NCI-H2081 treated with DMSO at 0.1 percent for 48 hours (cell line): ENCODE results near the gene GDF15.
A peak's percentile ranks its signal among the peaks of the same experiment; 100 is the strongest.
"Not testable (repeated sequence)": the region's sequence is repeated elsewhere in the genome, so short reads cannot be mapped to it uniquely, and the experiment has no call there.

Source experiments
- DNase-seq: peaks from one replicate; lab custom pipeline; 2025; lab: John Stamatoyannopoulos, UW

The GDF15 gene

DNA sequence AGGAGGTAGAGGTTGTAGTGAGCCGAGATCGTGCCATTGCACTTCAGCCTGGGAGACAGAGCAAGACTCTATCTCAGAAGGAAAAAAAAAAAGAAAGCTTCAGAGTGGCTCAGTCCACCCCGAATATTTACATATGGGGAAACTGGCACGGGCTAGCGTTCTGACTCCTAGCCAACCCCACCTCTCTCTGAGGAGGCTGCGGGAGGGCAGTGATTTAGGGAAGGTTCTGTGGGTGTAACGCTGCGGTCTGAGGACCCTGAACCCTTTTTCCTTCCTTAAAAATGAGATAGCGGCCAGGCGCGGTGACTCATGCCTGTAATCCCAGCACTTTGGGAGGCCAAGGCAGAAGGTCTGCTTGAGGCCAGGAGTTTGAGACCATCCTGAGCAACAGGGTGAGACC lies 6.5 kb downstream of the GDF15 start:
- DNase-seq, result no peak

DNA sequence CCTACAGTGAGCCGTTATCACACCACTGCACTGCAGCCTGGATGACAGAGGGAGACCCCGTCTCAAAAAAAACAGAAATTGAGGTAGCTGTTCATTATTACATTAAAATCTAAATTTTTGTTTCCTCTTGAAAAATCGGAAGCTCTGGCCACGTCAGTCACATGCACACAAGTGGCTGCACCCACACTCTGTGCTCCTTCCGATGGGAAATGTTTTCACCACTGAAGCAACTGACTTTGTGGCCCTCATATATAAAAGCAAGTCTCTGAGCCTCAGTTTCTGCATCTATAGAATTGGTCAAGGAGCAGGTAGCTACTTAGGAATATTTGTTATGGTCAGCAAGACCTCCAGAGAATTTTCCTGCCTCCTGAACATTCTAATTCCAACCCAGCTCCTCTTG lies 7.0 kb downstream of the GDF15 start:
- DNase-seq, result no peak

DNA sequence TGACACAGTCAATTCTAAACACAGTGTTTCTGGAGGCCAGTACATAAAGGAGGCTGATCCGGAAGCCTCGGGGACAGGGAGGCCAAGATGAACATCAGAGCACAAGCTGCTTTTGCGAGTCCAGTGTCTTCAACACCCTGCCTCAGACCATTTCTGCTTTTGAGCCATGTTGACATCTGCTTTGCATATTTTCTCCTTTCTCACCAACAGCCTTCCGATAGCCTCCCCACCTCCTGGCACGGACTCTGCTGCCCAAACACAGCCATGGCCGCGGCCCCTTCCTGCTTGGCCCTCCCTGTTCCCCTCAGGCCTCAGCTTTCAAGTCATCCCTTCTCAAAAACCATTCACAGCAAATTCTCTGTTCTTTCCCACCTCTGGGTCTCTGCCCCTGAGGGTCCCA lies 7.9 kb downstream of the GDF15 start:
- no peak for DNase-seq

DNA sequence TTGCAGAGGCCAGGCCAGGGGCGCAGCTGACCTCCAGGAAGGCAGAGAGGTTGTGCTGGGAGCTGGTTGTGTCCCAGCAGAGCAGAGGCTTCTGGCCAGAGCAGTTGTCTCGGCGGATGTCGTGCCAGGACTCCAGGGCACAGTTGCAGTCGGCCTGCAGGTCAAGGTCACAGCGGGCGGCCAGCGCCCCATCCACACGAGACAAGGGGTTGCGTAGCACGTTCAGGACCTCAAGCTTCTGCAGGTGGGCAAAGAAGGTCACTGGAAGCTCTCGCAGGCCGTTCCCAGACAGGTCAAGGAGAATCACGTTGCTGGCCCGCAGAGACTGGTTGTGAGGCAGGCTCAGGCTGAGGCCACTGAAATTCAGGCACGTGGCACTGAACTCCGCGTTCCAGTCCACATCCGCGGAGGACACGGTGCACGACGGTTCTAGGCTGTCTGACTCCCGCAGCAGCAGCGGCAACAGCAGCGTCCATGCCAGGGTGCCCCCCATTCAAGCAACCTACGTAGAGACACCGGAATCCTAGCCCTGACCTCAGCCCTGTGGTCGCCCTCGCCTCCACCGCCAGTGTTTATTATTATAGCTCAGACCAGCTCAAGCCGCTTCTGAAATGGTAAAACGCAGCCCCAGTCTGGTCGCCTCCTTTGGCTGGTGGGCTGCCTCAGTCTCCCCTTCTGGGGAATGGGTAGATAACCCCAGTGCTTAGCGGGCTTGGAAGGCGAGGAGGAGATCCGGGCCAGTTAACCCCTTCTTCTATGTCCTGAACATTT lies 10.7 kb downstream of the GDF15 start:
- DNase-seq, result no peak

DNA sequence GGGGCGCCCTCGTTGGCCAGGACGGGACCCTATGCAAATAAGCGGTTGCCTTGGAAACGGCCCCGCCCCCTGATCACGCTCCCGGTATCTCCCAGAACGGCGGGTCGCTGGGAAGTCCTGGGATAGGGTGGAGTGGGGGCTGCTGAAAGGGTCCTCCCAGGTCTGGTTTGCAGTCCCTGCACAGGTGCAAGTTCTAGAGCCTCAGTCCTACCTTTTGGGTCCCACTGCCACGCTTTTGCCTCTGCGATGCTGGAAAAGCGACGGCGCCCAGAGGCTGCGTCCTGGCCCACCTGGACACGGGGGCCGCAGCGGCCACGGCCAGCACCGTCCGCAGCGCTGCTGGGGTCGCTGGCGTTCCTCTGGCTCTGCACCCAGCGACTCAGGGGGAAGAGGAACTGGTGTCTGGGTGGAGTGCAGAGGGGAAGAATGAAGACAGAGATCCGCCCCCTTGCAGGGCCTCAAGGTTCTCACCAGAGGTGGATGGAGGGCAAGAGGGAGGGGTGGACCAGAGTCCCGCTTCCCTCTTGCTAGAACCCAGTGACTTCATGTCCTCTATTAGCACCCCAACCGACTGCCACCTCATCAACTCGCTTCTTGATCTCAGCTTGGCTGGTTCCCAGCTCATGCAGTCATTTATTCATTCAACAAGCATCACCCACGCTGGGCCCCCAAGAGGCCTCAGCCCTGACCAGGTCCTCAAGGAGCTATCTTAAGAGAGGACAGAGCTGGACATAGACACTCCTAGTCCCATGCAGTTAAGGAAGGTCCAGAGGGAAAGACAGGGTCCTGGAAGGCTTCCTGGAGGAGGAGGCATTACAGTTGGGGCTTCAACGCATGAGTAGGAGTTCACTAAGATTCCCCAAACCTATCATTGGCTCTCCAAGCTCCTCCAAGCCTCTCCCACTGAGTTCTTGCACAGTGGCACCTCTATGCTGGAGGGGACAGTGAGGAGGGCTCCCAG lies 11.6 kb downstream of the GDF15 start, which contains the start of gene LRRC25:
Gene LRRC25, minus strand, starts transcription at position 381 of the 961 bp plus-strand sequence. CDS start 659 bp downstream, outside the sequence.
- DNase-seq, result no peak

DNA sequence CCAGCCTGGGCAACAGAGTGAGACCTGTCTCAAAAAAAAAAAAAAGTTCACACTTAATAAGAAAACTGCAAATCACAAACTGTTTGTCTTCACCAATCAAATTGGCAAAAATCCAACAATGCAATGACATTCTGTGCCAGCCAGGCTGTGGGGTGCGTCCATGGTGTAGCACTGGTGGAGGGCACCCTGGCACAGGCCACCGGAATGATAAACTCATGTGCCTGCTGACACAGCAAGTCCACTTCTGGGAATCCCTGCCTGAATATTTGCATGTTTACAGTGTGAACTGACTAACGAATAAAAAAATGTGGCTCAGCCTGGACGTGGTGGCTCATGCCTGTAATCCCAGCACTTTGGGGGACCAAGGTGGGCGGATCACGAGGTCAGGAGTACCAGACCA lies 13.1 kb downstream of the GDF15 start:
- DNase-seq, result no peak

DNA sequence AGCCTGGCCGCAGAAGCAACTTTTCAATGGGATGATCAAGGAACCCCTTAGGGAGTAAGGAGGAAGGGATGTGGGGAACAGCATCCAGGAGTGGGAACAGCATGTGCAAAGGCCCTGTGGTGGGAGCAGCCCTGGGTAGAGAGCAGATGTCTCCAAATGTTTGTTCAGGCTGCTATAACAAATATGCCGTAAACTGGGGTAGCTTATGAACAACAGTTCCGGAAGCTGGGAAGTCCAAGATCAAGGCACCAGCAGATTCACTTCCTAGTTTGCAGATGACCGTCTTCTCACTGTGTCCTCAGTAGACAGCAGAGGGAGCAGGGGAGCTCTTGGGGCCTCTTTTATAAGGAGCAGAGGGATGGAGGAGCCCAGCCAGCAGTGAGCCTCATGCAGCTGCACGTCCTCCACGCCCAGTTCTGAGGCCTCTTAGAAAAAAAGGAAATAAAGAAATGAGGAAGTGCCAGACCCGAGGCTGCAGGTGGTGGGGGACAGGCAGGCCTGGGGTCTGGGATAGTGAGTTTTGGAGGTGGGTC lies 15.7 kb downstream of the GDF15 start:
- no peak for DNase-seq

DNA sequence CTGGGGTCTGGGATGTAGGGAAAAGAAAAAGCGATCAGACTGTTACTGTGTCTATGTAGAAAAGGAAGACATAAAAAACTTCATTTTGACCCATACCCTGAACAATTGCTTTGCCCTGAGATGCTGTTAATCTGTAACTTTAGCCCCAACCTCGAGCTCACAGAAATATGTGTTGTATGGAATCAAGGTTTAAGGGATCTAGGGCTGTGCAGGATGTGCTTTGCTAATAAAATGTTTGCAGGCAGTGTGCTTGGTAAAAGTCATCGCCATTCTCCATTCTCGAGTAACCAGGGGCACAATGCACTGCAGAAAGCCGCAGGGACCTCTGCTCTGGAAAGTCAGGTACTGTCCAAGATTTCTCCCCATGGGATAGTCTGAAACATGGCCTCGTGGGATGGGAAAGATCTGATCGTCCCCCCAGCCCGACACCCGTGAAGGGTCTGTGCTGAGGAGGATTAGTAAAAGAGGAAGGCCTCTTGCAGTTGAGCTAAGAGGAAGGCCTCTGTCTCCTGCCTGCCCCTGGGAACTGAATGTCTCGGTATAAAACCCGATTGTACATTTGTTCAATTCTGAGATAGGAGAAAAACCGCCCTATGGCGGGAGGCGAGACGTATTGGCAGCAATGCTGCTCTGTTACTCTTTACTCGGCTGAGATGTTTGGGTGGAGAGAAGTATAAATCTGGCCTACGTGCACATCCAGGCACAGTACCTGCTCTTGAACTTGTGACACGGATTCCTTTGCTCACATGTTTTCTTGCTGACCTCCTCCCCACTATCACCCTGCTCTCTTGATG lies 16.7 kb downstream of the GDF15 start:
- not testable (repeated sequence) for DNase-seq

DNA sequence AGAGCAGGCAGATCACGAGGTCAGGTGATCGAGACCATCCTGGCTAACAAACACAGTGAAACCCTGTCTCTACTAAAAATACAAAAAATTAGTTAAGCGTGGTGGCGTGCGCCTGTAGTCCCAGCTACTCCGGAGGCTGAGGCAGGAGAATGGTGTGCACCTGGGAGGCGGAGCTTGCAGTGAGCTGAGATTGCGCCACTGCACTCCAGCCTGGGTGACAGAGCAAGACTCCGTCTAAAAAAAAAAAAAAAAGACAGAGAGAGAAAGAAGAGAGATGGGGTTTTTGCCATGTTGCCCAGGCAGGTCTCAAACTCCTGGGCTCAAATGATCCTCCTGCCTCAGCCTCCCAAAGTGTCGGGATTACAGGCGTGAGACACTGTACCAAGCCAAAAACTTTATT lies 19.8 kb downstream of the GDF15 start:
- not testable (repeated sequence) for DNase-seq

DNA sequence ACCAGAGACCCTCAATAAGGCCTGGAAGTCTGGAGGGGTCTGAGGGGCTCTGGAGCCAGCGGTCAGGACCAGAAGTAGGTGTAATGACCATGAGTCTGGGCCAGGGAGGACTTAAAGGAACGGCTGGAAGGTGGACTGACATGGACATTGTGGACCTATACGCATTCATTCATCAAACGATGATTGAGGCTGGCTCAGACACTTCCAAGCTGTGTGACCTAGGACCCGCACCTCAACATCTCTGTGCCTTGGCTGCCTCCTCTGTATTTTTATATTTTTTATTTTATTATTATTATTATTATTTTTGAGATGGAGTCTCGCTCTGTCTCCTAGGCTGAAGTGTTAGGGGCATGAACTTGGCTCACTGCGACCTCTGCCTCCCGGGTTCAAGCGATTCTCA lies 20.8 kb downstream of the GDF15 start:
- no peak for DNase-seq

DNA sequence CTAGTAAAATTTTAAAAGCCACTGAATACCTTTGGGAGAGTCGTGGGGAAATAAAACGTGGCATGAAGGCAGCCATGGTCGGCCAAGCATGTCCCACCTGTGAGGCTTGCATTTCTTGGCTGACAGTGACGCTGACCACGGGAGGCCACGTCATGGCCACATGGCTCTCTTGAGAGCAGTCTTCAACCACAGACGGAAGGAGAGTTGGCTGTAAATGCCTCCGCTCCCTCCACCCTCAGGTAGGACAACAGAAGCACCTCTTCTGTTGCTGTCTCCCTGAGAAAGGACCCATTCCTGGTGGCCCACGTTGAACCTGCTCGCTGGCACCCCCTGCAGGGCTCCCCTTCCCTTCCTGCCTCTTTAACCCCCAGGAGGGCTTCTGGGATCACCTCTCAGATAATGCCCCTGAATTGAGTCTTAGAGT lies 22.1 kb downstream of the GDF15 start:
- no peak for DNase-seq

DNA sequence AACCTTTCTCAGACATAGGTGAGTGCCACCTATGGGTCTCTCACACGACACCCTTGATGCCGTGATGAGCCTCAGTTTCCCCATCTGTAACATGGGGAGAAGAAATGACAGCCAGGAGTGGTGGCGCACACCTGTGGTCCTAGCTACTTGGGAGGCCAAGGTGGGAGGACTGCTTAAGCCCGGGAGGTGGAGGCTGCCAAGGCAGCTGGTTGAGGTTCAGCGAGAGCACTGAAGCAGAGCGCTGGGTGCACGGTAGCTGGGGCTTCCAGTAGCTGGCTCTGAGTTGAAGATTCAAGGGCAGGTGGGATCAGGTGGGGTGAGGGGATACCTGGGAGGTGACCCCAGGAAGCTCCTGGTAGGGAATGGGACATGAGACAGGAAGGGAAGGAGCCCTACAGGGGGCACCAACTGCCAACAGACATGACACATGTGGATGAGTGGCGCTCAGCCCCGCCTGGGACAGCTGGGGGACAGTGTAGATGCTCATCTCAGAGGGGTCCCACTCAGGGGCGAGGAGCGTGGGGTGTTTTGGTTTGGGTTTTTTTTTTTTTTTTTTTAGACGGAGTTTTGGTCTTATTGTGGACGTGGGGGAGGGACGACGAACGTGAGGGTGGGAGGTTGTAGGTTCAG lies 26.8 kb downstream of the GDF15 start:
- DNase-seq, result no peak

DNA sequence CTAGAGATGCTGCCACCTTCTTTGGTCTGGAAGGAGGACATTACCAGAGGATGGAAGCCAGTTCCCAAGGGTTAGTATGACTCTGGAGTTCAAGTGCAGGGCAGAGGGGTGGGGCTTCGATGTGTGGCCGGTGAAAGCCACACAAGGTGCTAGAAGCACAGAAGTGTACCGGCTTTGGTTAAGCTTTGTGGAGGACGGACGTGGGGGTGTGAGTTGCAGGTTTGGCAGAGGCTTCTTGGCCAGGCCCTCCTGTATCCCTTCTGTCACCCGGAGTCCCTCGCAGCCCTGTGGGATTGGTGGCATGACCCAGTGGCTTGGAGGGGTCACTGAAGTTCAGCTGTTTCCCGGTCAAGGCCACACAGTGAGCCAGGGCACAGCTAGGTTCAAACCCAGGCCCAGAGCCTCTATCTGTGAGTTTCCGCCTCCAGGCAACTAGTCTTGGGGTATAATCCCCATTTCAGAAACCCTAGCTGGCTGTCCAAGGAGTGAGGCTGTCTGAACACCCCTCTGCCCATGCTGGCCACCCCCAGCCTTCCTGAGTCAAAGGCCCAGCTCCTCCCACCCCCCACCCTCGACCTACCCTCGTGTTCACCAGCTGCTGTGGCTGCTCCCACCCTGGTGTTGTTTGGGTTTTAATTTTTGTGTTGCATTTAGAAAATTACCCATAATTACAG lies 28.7 kb downstream of the GDF15 start:
- no peak for DNase-seq

DNA sequence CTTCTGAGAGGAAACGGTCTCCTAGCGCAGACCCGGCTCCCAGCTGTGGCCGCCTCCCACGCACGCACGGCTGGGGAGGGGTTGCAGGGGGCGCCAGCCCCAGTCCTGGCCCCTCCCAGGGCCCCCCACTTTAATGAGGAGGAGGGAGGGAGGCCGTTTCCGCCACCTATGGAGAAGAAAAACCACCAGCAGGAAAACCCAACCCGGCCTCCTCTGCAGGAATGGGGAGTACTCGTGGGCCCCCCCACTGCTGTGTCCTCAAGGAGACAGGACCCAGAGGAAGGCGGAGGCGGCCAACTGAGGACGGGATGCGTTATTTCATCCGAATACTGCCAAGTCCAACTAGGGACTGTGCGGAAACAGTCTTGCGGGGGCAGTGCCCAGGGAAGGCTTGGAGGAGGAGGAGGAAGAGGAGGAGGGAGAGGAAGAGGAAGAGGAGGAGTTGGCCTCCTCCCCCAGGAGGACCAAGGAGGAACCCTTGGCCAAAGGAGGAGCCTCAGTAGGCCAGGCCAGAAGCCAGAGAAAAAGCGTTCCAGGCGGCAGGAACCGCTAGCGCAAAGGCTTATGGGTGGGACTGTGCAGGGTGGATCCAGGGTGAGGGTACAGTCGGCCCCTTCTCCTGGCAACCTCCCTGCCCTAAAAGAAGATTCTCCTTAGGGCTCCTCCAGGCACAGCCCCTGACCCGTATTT lies 29.4 kb downstream of the GDF15 start:
- DNase-seq, result peak; percentile 40

DNA sequence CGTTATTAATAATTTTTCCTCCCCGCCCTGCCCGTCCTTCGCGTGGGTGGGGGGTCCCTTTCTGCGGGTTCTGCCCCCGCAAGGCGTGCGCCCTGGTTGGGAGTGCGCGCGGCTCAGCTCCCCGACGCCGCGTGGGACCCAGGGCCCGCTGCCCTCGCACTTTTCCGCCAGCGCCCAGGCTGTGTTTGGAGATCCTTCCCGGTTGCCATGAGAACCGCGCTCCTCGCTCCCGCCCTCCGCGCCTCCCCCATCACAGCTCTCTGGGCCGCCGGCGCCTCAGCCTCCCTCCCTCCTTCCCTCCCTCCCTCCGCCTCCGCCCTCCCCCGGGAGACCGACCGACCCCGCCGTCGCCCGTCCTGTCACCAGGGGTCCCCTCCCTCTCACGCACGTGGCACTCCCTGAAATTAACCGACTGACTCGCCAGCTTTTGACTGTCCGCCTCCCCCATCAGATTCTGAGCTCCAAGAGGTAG lies 30.9 kb downstream of the GDF15 start:
- peak; percentile 35 for DNase-seq

DNA sequence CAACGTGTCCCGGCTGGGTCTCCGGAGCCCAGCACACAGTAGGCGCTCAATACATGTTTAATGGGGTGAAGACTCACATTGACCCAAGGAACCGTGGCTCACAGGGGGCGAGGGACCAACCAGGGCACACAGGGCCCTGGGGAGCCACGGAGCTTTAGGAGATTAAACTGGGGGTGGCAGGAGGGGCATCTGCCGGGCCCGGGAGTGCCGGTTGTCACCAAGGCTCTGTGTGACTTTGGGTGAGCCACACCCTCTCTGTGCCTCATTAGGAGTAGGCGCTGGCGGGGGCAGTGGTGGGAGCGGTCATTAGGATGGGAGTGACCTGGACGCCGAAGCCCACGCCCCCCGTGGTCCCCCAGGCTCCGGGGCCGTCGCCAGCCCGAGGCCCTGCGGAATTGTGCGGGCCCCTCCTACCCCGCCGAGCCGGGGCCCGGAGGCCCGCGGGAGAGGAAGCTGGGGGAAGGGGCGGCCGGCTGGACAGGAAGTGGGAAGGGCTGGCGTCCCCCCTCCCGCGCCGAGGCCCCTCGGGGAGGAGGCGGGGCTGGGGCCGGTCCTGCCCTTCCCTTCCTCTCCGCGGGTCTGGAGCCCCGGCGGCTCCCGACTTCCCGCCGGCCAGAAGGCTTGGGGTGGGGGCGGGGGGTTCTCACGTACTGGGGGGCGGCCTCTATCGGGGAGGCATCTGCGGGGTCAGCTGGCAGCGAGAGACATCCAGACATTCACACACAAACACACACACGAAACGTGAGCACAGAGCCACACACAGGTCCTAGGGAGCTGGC lies 31.5 kb downstream of the GDF15 start:
- DNase-seq, result no peak

DNA sequence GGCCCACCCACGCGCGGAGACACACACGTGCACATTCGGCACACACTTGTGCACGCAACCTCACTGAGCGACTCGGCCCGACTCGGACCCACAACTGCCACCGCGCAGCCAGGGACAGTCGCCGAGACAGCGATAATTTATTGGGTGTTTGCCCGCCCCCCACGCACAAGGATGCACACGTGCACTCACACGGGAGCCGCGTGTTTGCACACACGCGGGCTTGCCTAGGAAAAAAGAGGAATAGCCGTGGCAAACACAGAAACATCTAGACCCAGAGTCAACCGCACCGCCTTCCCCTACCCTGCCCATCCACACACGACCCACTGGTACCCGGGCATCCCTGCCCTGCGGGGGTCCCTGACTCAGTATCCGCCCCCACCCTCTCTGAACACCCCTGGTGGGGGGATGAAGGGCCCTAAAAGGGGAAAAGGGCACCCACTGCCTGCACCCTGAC lies 32.1 kb downstream of the GDF15 start:
- no peak for DNase-seq

DNA sequence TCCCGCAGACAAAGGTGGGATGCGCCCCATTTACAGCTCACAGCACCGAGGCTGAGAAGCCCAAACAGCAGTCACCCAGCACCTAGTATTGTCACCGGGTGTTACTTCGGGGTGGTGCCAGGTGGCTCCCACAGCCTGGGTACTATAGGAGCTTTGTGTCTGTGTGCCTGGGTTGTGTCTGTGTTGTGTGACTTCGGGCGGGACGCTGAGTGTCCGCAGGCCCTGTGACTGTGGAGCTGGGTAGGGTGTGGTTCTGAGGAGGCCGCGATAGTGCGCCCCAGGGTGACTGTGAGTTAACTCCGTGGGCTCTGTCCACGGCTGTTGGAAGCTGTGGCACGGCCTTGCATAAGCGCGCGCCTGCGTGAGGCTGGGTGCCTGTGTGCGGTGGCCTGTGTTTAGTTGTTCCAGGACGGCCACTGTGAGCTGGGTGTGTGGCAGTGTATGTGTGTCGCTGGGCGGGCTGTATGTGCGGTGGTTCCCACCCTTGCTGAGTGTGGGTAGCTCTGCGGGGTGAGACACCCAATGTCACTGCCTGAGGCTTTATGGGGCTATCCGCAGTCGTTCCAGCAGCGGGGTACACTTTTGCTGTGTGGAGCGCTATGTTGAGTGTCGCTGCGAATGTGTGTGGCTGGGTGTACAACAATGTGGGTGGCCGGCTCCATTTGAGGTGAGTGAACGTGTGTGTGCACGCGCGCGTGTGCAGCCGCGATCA lies 32.7 kb downstream of the GDF15 start:
- no peak for DNase-seq
